T-helper 17 cell (primary cell): ENCODE measurements around the gene GNG14. TPM values are rescaled to one million over a fixed set of nuclear protein-coding genes. Genes with fewer than 3 reads are reported as not detected.
"Not testable (repeated sequence)": the region's sequence is repeated elsewhere in the genome, so short reads cannot be mapped to it uniquely, and the experiment has no call there.

Source experiments
- ATAC-seq: fragments of 150-1000 bp; cut with Tn5 transposase; 2 replicates; pipeline ENCODE4 v1.10.0; 2021; ENCODE audit warnings: mild to moderate bottlenecking, moderate library complexity
- DNase-seq, 3 donors: peaks; one replicate each; pipeline versions ENCODE4 v3.0.0 to v3.0.0-alpha.2; 2020 to 2021
- H3K9me3 ChIP-seq: one replicate; pipeline ENCODE4 v1.7.0; 2013; ENCODE audit warnings: low read length, mild to moderate bottlenecking; ENCODE audit not compliant: control insufficient read depth, poor library complexity, severe bottlenecking
- H3K27ac Mint-ChIP-seq: one replicate; pipeline ENCODE4 v1.8.0; 2022; ENCODE audit warnings: mild to moderate bottlenecking, moderate library complexity, mixed read lengths
- H3K27me3 Mint-ChIP-seq: one replicate; pipeline ENCODE4 v1.8.0; 2022; ENCODE audit warnings: mixed read lengths
- H3K36me3 Mint-ChIP-seq: one replicate; pipeline ENCODE4 v1.8.0; 2022; ENCODE audit warnings: low read depth, mixed read lengths
- H3K4me1 Mint-ChIP-seq: one replicate; pipeline ENCODE4 v1.8.0; 2022; ENCODE audit warnings: mild to moderate bottlenecking, mixed read lengths
- H3K4me3 Mint-ChIP-seq: one replicate; pipeline ENCODE4 v1.8.0; 2022; ENCODE audit warnings: mild to moderate bottlenecking, moderate library complexity, mixed read lengths
- total RNA-seq, 4 donors: library from RNA in 2 of 4; stranded (reverse) in 2 of 4; gene quantifications; one replicate each; pipeline ENCODE4 v1.2.3 and lab custom pipeline; 2022 to 2026

GNG14 gene
- total RNA-seq, 2 donors from 2014 or later: not detected

- Mint-ChIP-seq H3K27me3 (no peaks in the 10 kb centered on the region), H3K27ac (peak overlapping the region; percentile 99), H3K4me3 (peak overlapping the region; percentile 96), H3K36me3 (peaks cover 5% of the 10 kb centered on the region), H3K4me1 (peaks cover 40% of the 10 kb centered on the region)
- no peaks in the 10 kb centered on the region for H3K9me3 ChIP-seq
- ATAC-seq: no peak
- no peak for DNase-seq
Observed at GRCh38 chr19:12670159-12670928, 17.5 kb upstream of the GNG14 start.

- H3K4me3 Mint-ChIP-seq: no peak overlapping the region
Observed at GRCh38 chr19:12672744-12673143, 15.1 kb upstream of the GNG14 start.

DNA sequence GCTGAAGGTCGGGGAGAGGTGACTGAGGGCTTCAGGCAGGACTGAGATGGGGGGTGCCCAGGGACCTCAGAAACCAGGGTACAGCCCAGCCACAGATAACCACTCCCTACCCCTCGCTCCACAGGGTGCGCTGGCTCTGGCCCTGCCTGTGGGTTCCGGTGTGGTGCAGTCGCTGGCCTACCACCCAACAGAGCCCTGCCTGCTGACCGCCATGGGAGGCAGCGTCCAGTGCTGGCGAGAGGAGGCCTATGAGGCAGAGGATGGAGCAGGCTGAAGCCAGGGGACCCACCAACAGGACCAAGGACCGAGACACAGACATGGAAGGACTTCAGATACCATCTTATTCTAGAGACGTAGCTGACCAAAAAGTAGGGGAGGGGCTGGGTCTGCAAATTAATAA is 12.4 kb upstream of the GNG14 start:
- no peak for DNase-seq
- H3K4me3 Mint-ChIP-seq: no peak overlapping the region
- peaks cover 6% of the 10 kb centered on the region for H3K36me3 Mint-ChIP-seq
- peak overlapping the region; percentile 6 for H3K27ac Mint-ChIP-seq
- ATAC-seq: no peak
- no peaks in the 10 kb centered on the region for H3K9me3 ChIP-seq
- H3K4me1 Mint-ChIP-seq: peaks cover 19% of the 10 kb centered on the region
- no peaks in the 10 kb centered on the region for H3K27me3 Mint-ChIP-seq

More at GRCh38 chr19:12672744-12673143, 15.1 kb upstream of the GNG14 start:
- Mint-ChIP-seq H3K27ac (no peak overlapping the region), H3K36me3 (peaks cover 8% of the 10 kb centered on the region), H3K4me1 (peaks cover 31% of the 10 kb centered on the region), H3K27me3 (no peaks in the 10 kb centered on the region)
- no peak for ATAC-seq
- H3K9me3 ChIP-seq: no peaks in the 10 kb centered on the region
- DNase-seq: no peak

- no peaks in the 10 kb centered on the region for H3K9me3 ChIP-seq
- peaks cover 20% of the 10 kb centered on the region for H3K4me1 Mint-ChIP-seq
- H3K4me3 Mint-ChIP-seq: peak overlapping the region; percentile 39
- ATAC-seq (no peak), DNase-seq (no peak)
- H3K27me3 Mint-ChIP-seq: no peaks in the 10 kb centered on the region
- peak overlapping the region; percentile 88 for H3K27ac Mint-ChIP-seq
- H3K36me3 Mint-ChIP-seq: peaks cover 7% of the 10 kb centered on the region
Observed at GRCh38 chr19:12675940-12676339, 11.9 kb upstream of the GNG14 start.

GRCh38 chr19:12676384-12676792 is 11.4 kb upstream of the GNG14 start:
- peak overlapping the region; percentile 88 for H3K27ac Mint-ChIP-seq

DNA sequence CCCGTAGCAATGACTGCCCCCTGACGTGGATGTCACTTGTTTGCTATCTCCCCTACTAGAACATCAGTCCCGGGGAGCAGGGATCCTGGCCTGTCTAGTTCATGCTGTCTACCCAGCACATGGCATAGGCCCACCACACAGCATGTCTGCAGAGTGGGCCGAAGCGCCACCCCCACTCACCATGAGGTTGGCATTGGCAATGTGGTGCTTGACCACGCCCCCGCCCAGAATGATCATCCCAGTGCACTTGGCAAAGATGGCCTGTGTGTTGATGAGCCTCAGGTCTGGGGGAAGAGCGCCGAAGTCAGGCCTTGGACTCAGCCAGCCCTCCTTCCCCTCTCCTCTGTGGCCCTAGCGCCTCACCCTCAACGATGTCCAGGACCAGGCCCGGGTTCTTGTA is 10.9 kb upstream of the GNG14 start:
- no peak for DNase-seq
- Mint-ChIP-seq H3K4me1 (peaks cover 23% of the 10 kb centered on the region), H3K36me3 (peaks cover 9% of the 10 kb centered on the region), H3K4me3 (no peak overlapping the region), H3K27me3 (no peaks in the 10 kb centered on the region), H3K27ac (peak overlapping the region; percentile 88)
- ATAC-seq: no peak
- H3K9me3 ChIP-seq: no peaks in the 10 kb centered on the region

More at GRCh38 chr19:12676384-12676792, 11.4 kb upstream of the GNG14 start:
- H3K36me3 Mint-ChIP-seq: peaks cover 10% of the 10 kb centered on the region
- H3K4me3 Mint-ChIP-seq: peak overlapping the region; percentile 39
- H3K4me1 Mint-ChIP-seq: peaks cover 25% of the 10 kb centered on the region
- DNase-seq (peak; percentile 62 to 79 (median 64)), ATAC-seq (peak; percentile 35)
- H3K9me3 ChIP-seq: no peaks in the 10 kb centered on the region
- no peaks in the 10 kb centered on the region for H3K27me3 Mint-ChIP-seq

GRCh38 chr19:12678039-12678438 is 9.8 kb upstream of the GNG14 start:
- H3K27ac Mint-ChIP-seq, DNase-seq, H3K36me3 Mint-ChIP-seq, H3K4me3 Mint-ChIP-seq, H3K27me3 Mint-ChIP-seq, H3K9me3 ChIP-seq, ATAC-seq: not testable (repeated sequence)
- H3K4me1 Mint-ChIP-seq: peaks cover 18% of the 10 kb centered on the region

- H3K27me3 Mint-ChIP-seq: no peaks in the 10 kb centered on the region
- no peak for DNase-seq
- H3K27ac Mint-ChIP-seq: no peak overlapping the region
- peaks cover 7% of the 10 kb centered on the region for H3K36me3 Mint-ChIP-seq
- peaks cover 14% of the 10 kb centered on the region for H3K4me1 Mint-ChIP-seq
- no peaks in the 10 kb centered on the region for H3K9me3 ChIP-seq
- no peak overlapping the region for H3K4me3 Mint-ChIP-seq
- no peak for ATAC-seq
Observed at GRCh38 chr19:12680034-12680433, 7.8 kb upstream of the GNG14 start.

- Mint-ChIP-seq H3K4me1 (peaks cover 15% of the 10 kb centered on the region), H3K27me3 (no peaks in the 10 kb centered on the region), H3K27ac (peak within 1 kb of the TSS; percentile 99), H3K36me3 (peaks cover 5% of the 10 kb centered on the region), H3K4me3 (peak within 1 kb of the TSS; percentile 98)
- DNase-seq: peak; percentile 72 to 82 (median 76)
- no peaks in the 10 kb centered on the region for H3K9me3 ChIP-seq
- peak; percentile 83 for ATAC-seq
Observed at GRCh38 chr19:12681074-12681987, 6.5 kb upstream of the GNG14 start, which contains the start of gene DHPS. DHPS (minus strand) TSS chr19:12681880; CDS start chr19:12681766, 114 bp downstream.

DNA sequence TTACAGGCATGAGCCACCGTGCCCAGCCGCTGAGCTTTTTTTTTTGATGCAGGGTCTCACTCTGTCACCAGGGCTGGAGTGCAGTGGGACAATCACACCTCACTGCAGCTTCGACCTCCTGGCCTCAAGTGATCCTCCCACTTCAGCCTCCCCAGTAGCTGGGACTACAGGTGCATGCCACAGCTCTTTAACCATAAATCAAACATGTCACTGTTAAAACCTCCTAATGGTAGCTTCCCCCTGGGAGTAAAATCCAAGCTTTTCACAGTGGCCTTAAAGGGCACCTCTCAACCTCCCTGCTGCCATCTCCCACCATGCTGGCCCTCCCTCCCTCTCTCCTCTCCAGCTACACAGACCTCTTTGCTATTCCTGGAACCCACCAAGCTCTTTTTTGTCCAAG is 2.0 kb upstream of the GNG14 start:
- no peaks in the 10 kb centered on the region for H3K9me3 ChIP-seq
- Mint-ChIP-seq H3K4me3 (no peak overlapping the region), H3K27ac (no peak overlapping the region), H3K4me1 (peaks cover 11% of the 10 kb centered on the region), H3K27me3 (no peaks in the 10 kb centered on the region), H3K36me3 (peaks cover 4% of the 10 kb centered on the region)
- DNase-seq (no peak), ATAC-seq (no peak)

DNA sequence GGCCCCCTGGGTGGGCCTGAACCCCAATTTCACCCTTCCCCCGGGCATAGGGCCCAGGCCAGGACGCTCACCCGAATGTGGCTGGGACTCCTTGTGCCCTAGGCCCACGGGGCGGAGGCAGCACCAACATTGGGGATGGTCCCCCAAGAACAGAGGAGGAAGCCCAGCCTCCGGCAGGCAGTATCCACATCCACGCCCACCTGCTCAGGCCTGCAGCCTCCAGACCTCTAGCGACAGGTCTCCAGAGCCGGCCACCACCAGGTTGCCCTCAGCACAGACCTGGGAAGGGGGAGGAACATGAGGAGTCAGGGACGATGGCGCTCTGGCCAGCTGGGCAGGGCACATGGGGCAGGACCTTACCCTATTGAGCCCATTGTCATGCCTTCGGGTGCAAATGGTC is 1.2 kb downstream of the GNG14 start:
- ATAC-seq (no peak), DNase-seq (no peak)
- H3K27me3 Mint-ChIP-seq: no peaks in the 10 kb centered on the region
- no peak overlapping the region for H3K27ac Mint-ChIP-seq
- peaks cover 4% of the 10 kb centered on the region for H3K4me1 Mint-ChIP-seq
- no peak overlapping the region for H3K4me3 Mint-ChIP-seq
- no peaks in the 10 kb centered on the region for H3K9me3 ChIP-seq
- H3K36me3 Mint-ChIP-seq: no peaks in the 10 kb centered on the region

DNA sequence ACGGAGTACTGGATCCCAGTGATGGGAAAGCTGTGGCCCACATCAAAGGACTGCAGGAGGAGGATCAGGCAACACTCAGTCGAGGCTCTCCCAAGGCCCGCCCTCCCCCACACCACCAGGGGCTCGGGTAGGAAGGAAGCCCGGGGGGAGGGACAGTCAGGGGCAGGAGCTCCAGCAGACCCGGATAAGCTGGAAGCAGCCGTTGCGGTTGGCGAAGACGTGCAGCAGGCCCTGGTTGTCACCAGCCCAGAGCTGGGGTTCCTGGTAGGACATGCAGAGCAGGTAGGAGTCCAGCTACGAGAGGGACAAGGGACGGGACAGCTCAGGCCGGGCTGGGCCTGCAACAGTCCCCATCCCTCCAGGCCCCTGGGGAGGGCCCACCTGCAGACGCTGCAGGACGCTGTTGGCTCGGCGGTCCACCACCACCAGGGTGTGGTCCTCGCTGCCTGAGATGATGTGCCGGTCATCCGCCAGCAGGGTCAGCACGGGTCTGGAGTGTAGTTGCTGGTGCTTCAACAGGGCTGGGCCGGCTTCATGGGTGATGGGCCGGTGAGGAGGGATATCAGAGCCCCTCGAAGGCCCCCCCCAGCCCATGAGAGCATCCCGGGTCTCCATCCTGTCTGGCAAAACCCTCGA is 1.9 kb downstream of the GNG14 start:
- H3K36me3 Mint-ChIP-seq: no peaks in the 10 kb centered on the region
- peaks cover 4% of the 10 kb centered on the region for H3K4me1 Mint-ChIP-seq
- DNase-seq: no peak
- H3K27ac Mint-ChIP-seq: no peak overlapping the region
- no peaks in the 10 kb centered on the region for H3K9me3 ChIP-seq
- H3K27me3 Mint-ChIP-seq: no peaks in the 10 kb centered on the region
- H3K4me3 Mint-ChIP-seq: no peak overlapping the region
- no peak for ATAC-seq

DNA sequence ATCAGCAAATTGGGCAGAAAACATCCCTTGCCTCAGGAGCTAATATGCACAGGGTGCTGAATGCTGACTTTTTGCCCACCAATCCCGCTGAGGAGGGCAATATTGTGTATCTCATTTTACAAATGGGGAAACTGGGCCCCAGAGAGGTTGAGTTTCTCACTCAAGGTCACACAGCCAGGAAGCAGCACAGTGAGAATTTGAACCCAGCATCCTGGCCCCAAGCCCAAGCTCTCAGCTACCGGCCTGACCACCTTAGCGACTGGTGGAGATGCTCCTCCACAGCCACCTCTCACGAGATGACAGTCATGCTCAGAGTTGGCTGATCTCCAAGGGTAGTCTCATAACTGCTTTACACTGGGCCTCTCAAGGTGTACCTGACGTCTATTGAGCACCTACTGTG is 5.2 kb downstream of the GNG14 start:
- DNase-seq (no peak), ATAC-seq (no peak)
- H3K27me3 Mint-ChIP-seq: no peaks in the 10 kb centered on the region
- H3K36me3 Mint-ChIP-seq: no peaks in the 10 kb centered on the region
- peaks cover 7% of the 10 kb centered on the region for H3K4me1 Mint-ChIP-seq
- no peaks in the 10 kb centered on the region for H3K9me3 ChIP-seq
- no peak overlapping the region for H3K4me3 Mint-ChIP-seq
- no peak overlapping the region for H3K27ac Mint-ChIP-seq
